ENCODE results near the gene CDH4.

The CDH4 gene

GRCh38 chr20:61780066-61780465 is 528.0 kb downstream of the CDH4 start:
- no peaks in the 10 kb centered on the region for H3K79me2 ChIP-seq (ENCODE audit: insufficient read depth, low read length)
- H3F3A ChIP-seq (ENCODE audit: insufficient read depth): no peaks in the 10 kb centered on the region
- H3K4me3 ChIP-seq (ENCODE audit: insufficient read depth, low read length, poor library complexity, severe bottlenecking): no peak overlapping the region
- H3K9me3 ChIP-seq (ENCODE audit: insufficient read depth, low read length): no peaks in the 10 kb centered on the region
- no peak overlapping the region for H3K9ac ChIP-seq (ENCODE audit: low read length)
- no peak overlapping the region for H2AFZ ChIP-seq (ENCODE audit: low read depth, low read length, severe bottlenecking)
- no peak overlapping the region for H3K27ac ChIP-seq (ENCODE audit: low read depth, low read length)
- no peaks in the 10 kb centered on the region for H3K9me2 ChIP-seq (replicated peaks; ENCODE audit: insufficient read depth, low read length)
- H4K20me1 ChIP-seq (ENCODE audit: low read depth, low read length): no peaks in the 10 kb centered on the region
- H3K27me3 ChIP-seq (ENCODE audit: low read length): no peaks in the 10 kb centered on the region
- H3K4me2 ChIP-seq (ENCODE audit: low read depth, low read length, poor library complexity, severe bottlenecking): no peak overlapping the region
- TF ChIP-seq CTCF (IDR thresholded peaks at IDR 0.05; ENCODE audit: insufficient read depth, low read length, poor library complexity, severe bottlenecking) (no peak), EZH2phosphoT487 (conservative IDR thresholded peaks at IDR 0.05; ENCODE audit: low read length) (no peak)
- no peaks in the 10 kb centered on the region for H3K36me3 ChIP-seq (ENCODE audit: low read length)

GRCh38 chr20:61784801-61785566 is 532.9 kb downstream of the CDH4 start:
- Histone ChIP-seq H3F3A (ENCODE audit: insufficient read depth) (no peaks in the 10 kb centered on the region), H2AFZ (ENCODE audit: low read depth, low read length, severe bottlenecking) (no peak overlapping the region), H3K4me2 (ENCODE audit: low read depth, low read length, poor library complexity, severe bottlenecking) (no peak overlapping the region), H3K27ac (ENCODE audit: low read depth, low read length) (no peak overlapping the region), H4K20me1 (ENCODE audit: low read depth, low read length) (no peaks in the 10 kb centered on the region), H3K9ac (ENCODE audit: low read length) (no peak overlapping the region), H3K36me3 (ENCODE audit: low read length) (no peaks in the 10 kb centered on the region), H3K9me2 (replicated peaks; ENCODE audit: insufficient read depth, low read length) (no peaks in the 10 kb centered on the region), H3K27me3 (ENCODE audit: low read length) (no peaks in the 10 kb centered on the region), H3K4me3 (ENCODE audit: insufficient read depth, low read length, poor library complexity, severe bottlenecking) (no peak overlapping the region), H3K9me3 (ENCODE audit: insufficient read depth, low read length) (no peaks in the 10 kb centered on the region), H3K79me2 (ENCODE audit: insufficient read depth, low read length) (no peaks in the 10 kb centered on the region)
- TF ChIP-seq EZH2phosphoT487 (conservative IDR thresholded peaks at IDR 0.05; ENCODE audit: low read length) (no peak), CTCF (IDR thresholded peaks at IDR 0.05; ENCODE audit: insufficient read depth, low read length, poor library complexity, severe bottlenecking) (no peak)

GRCh38 chr20:61785567-61785816 is 533.4 kb downstream of the CDH4 start:
- Histone ChIP-seq H3K27ac (ENCODE audit: low read depth, low read length) (no peak overlapping the region), H3K27me3 (ENCODE audit: low read length) (no peaks in the 10 kb centered on the region), H3K9me3 (ENCODE audit: insufficient read depth, low read length) (no peaks in the 10 kb centered on the region), H3K36me3 (ENCODE audit: low read length) (no peaks in the 10 kb centered on the region), H2AFZ (ENCODE audit: low read depth, low read length, severe bottlenecking) (no peak overlapping the region), H4K20me1 (ENCODE audit: low read depth, low read length) (no peaks in the 10 kb centered on the region), H3K4me3 (ENCODE audit: insufficient read depth, low read length, poor library complexity, severe bottlenecking) (no peak overlapping the region), H3K9me2 (replicated peaks; ENCODE audit: insufficient read depth, low read length) (no peaks in the 10 kb centered on the region), H3K4me2 (ENCODE audit: low read depth, low read length, poor library complexity, severe bottlenecking) (no peak overlapping the region), H3K79me2 (ENCODE audit: insufficient read depth, low read length) (no peaks in the 10 kb centered on the region), H3F3A (ENCODE audit: insufficient read depth) (no peaks in the 10 kb centered on the region), H3K9ac (ENCODE audit: low read length) (no peak overlapping the region)
- no peak for TF ChIP-seq CTCF (IDR thresholded peaks at IDR 0.05; ENCODE audit: insufficient read depth, low read length, poor library complexity, severe bottlenecking)
- TF ChIP-seq EZH2phosphoT487 (conservative IDR thresholded peaks at IDR 0.05; ENCODE audit: low read length): no peak
